Retinal pigment epithelial cell (primary cell): ENCODE data around the gene RHOV.

Experiments used
- DNase-seq: peaks from one replicate; pipeline ENCODE4 v3.0.0-alpha.2; 2010; ENCODE audit warnings: low read depth
- H3K4me3 ChIP-seq: 2 replicates; pipeline ENCODE4 v1.5.1; 2011; ENCODE audit warnings: mild to moderate bottlenecking, low read length, control low read depth, moderate library complexity
- CTCF ChIP-seq: conservative IDR thresholded peaks from 2 replicates; pipeline ENCODE4 v1.5.1; 2011; ENCODE audit warnings: low read depth, low read length, control low read depth, inconsistent platforms

Gene RHOV

DNA sequence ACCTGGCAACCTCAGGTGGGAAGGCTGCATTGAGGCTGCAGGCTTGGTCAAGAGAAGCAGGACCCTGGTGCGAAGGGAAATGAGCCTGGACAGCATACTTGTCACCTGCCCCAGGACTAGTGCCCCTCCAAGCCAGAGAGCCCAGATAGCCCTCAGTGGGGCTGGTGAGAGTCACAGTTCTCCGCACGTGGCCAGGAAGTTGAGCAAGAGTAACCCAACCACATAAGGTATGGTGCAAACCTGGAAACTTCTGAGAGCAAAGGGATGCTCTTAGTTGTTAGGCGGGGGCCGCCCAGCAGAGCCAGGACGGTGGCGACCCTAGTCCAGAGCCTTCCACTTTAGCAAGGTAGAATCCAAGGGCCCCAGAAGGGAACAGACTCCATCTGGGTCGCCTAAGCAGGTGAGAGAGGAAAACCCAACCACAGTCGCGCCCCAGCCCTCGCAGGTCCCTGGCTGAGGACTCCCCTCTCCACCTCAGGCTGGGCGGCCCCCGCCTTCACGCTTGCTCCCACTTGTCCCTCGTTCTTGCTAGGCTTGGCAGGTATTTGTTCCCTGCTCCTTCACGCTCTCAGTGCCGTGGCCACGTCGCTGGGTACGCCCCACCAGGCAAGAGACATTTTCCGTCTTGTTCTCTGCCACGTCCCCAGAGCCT is 19.1 kb upstream of the RHOV start:
- no peak for DNase-seq
- H3K4me3 ChIP-seq, result no peak overlapping the region
- no peak for TF ChIP-seq CTCF

- TF ChIP-seq CTCF, result no peak
- no peak overlapping the region for H3K4me3 ChIP-seq
- DNase-seq, result no peak
These were observed 18.5 kb upstream of the RHOV start for GRCh38 chr15:40892447-40893012.

DNA sequence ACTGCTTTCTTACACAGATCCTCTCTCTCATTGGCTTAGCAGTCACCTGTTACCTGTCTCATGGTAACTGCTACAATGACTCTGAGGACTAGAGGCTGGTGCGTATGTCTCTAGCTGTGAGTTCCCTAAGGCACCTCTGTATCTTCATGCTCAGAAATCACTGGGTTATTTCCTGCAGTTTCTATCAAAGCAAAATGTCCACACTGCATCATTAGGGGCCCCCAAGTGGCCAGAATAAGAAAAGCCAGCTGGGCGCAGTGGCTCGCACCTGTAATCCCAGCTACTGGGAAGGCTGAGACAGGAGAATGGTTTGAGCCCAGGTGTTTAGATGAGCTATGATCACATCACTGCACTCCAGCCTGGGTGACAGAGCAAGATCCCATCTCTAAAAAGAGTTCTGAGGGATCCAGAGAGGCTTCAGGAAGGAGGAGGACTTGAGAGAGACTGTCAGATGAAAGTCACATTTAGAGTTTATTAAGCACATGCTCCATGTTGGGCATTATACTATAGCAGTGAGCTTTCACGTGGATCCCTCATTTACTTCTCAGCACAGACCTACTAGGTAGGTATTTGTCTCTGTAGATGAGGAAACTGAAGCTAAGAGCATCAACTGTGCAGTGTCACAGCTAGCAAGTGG is 17.9 kb upstream of the RHOV start:
- no peak overlapping the region for H3K4me3 ChIP-seq
- no peak for DNase-seq
- peak; percentile 80 for TF ChIP-seq CTCF

DNA sequence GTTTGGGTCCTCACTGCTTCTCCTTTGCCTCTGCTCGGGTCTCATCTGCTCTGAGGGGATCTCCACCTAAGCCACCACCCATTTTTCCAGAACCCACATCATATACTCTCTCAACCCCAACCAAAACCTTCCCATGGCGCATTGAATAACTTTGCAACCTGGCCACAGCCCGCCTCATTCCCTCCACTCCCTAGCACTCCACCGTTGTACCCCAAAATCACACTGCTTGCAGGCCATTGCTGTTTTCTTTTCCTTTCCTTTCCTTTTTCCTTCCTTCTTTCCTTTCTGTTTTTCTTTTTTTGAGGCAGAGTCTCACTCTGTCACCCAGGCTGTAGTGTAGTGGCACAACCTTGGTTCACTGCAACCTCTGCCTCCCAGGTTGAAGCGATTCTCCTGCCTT is 17.1 kb upstream of the RHOV start:
- no peak for TF ChIP-seq CTCF
- no peak for DNase-seq
- no peak overlapping the region for H3K4me3 ChIP-seq

DNA sequence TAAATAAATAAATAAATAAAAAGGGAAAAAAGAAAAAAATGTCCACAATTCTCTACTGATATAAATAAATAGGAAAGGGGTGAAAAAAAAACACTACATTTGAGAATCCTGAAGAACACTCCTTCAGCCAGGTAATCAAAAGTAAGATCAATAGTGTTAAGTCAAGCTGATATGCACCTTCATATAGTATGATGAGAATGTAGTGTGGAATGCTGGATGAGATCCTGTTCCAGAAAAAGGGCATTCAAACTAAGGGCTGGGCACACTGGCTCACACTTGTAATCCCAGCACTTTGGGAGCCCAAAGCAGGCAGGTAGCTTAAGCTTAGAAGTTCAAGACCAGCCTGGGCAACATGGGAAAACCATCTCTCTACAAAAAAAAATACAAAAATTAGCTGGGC is 15.1 kb upstream of the RHOV start:
- TF ChIP-seq CTCF, result no peak
- no peak for DNase-seq
- H3K4me3 ChIP-seq, result no peak overlapping the region

- TF ChIP-seq CTCF, result no peak
- no peak for DNase-seq
- H3K4me3 ChIP-seq, result no peak overlapping the region
These were observed 12.6 kb upstream of the RHOV start for GRCh38 chr15:40886586-40886985.

- H3K4me3 ChIP-seq, result no peak overlapping the region
- DNase-seq, result no peak
- no peak for TF ChIP-seq CTCF
These were observed 7.3 kb upstream of the RHOV start for GRCh38 chr15:40881351-40881750.
